ENCODE measurements around the gene SRSF11.

- TF ChIP-seq, protein P1, sequence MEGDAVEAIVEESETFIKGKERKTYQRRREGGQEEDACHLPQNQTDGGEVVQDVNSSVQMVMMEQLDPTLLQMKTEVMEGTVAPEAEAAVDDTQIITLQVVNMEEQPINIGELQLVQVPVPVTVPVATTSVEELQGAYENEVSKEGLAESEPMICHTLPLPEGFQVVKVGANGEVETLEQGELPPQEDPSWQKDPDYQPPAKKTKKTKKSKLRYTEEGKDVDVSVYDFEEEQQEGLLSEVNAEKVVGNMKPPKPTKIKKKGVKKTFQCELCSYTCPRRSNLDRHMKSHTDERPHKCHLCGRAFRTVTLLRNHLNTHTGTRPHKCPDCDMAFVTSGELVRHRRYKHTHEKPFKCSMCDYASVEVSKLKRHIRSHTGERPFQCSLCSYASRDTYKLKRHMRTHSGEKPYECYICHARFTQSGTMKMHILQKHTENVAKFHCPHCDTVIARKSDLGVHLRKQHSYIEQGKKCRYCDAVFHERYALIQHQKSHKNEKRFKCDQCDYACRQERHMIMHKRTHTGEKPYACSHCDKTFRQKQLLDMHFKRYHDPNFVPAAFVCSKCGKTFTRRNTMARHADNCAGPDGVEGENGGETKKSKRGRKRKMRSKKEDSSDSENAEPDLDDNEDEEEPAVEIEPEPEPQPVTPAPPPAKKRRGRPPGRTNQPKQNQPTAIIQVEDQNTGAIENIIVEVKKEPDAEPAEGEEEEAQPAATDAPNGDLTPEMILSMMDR (IDR thresholded peaks at IDR 0.05; ENCODE audit: poor library complexity, severe bottlenecking) = no peak
- TF ChIP-seq REST (IDR thresholded peaks at IDR 0.05; ENCODE audit: borderline replicate concordance) (no peak), EZH2 (IDR thresholded peaks at IDR 0.05; ENCODE audit: borderline replicate concordance, insufficient read depth, low read length, poor library complexity, severe bottlenecking) (no peak), TAF1 (IDR thresholded peaks at IDR 0.05; ENCODE audit: low read depth) (no peak), EP300 (conservative IDR thresholded peaks at IDR 0.05; ENCODE audit: poor library complexity, severe bottlenecking) (no peak), POLR2AphosphoS5 (IDR thresholded peaks at IDR 0.05) (no peak), RAD21 (conservative IDR thresholded peaks at IDR 0.05) (no peak), MXI1 (conservative IDR thresholded peaks at IDR 0.05; ENCODE audit: poor library complexity, severe bottlenecking) (no peak)
Observed at GRCh38 chr1:70220015-70220414, 1.2 kb upstream of the SRSF11 start.

Measured in neural cell (in vitro differentiated cells).